Neural cell (in vitro differentiated cells): Measurements from ENCODE around the gene PIP.

Source experiments
- EZH2 ChIP-seq: fragments of 200-600, 300-800 bp; shearing (Covaris generic), sonication (generic); IDR thresholded peaks from 2 replicates; pipeline ENCODE4 v1.6.1; 2014; ENCODE audit warnings: antibody characterized with exemption, low read length, borderline replicate concordance, mild to moderate bottlenecking; ENCODE audit not compliant: insufficient read depth, poor library complexity, severe bottlenecking
- MXI1 ChIP-seq: fragments of 450-650 bp; conservative IDR thresholded peaks from 2 replicates; pipeline ENCODE4 v1.6.1; 2014; ENCODE audit warnings: antibody characterized with exemption, mild to moderate bottlenecking; ENCODE audit not compliant: poor library complexity, severe bottlenecking
- POLR2AphosphoS5 ChIP-seq: IDR thresholded peaks from 2 replicates; pipeline ENCODE4 v1.6.1; 2012
- SMC3 ChIP-seq: fragments of 450-650 bp; conservative IDR thresholded peaks from 2 replicates; pipeline ENCODE4 v1.6.1; 2014; ENCODE audit warnings: antibody characterized with exemption, mild to moderate bottlenecking, moderate library complexity; ENCODE audit not compliant: poor library complexity
- TF ChIP-seq, protein P1 (sequence below): fragments of 450-650 bp; IDR thresholded peaks from 2 replicates; pipeline ENCODE4 v1.5.1; 2014; ENCODE audit warnings: antibody characterized with exemption, mild to moderate bottlenecking, moderate library complexity; ENCODE audit not compliant: poor library complexity, severe bottlenecking
- TF ChIP-seq, protein P2 (sequence below): IDR thresholded peaks from 2 replicates; pipeline ENCODE4 v1.6.1; 2012; ENCODE audit warnings: borderline replicate concordance

DNA sequence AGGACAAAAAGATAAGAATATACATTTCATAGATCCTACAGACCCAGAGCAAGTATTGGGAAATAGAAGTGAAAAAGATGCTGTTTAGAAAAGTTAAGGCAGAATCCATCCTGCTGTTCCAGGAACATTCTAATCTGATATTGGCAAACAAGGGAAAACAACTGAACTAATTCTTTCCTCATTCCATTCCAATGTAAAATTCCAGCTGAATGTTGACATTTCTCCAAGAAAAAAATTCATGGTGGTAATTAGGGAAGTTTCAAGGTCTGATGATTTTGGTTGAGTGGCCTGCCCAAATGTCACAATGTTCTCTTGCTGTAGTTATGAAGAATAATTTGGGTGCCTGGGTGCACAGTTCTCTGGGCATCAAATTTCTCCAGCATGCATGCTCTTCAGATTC lies 15.2 kb downstream of the PIP start:
- TF ChIP-seq SMC3 (no peak), EZH2 (no peak), POLR2AphosphoS5 (no peak), MXI1 (no peak)
- TF ChIP-seq, protein P1, sequence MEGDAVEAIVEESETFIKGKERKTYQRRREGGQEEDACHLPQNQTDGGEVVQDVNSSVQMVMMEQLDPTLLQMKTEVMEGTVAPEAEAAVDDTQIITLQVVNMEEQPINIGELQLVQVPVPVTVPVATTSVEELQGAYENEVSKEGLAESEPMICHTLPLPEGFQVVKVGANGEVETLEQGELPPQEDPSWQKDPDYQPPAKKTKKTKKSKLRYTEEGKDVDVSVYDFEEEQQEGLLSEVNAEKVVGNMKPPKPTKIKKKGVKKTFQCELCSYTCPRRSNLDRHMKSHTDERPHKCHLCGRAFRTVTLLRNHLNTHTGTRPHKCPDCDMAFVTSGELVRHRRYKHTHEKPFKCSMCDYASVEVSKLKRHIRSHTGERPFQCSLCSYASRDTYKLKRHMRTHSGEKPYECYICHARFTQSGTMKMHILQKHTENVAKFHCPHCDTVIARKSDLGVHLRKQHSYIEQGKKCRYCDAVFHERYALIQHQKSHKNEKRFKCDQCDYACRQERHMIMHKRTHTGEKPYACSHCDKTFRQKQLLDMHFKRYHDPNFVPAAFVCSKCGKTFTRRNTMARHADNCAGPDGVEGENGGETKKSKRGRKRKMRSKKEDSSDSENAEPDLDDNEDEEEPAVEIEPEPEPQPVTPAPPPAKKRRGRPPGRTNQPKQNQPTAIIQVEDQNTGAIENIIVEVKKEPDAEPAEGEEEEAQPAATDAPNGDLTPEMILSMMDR = no peak
- TF ChIP-seq, protein P2, sequence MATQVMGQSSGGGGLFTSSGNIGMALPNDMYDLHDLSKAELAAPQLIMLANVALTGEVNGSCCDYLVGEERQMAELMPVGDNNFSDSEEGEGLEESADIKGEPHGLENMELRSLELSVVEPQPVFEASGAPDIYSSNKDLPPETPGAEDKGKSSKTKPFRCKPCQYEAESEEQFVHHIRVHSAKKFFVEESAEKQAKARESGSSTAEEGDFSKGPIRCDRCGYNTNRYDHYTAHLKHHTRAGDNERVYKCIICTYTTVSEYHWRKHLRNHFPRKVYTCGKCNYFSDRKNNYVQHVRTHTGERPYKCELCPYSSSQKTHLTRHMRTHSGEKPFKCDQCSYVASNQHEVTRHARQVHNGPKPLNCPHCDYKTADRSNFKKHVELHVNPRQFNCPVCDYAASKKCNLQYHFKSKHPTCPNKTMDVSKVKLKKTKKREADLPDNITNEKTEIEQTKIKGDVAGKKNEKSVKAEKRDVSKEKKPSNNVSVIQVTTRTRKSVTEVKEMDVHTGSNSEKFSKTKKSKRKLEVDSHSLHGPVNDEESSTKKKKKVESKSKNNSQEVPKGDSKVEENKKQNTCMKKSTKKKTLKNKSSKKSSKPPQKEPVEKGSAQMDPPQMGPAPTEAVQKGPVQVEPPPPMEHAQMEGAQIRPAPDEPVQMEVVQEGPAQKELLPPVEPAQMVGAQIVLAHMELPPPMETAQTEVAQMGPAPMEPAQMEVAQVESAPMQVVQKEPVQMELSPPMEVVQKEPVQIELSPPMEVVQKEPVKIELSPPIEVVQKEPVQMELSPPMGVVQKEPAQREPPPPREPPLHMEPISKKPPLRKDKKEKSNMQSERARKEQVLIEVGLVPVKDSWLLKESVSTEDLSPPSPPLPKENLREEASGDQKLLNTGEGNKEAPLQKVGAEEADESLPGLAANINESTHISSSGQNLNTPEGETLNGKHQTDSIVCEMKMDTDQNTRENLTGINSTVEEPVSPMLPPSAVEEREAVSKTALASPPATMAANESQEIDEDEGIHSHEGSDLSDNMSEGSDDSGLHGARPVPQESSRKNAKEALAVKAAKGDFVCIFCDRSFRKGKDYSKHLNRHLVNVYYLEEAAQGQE = no peak
